Activated CD4-positive, alpha-beta T cell treated with anti-CD3 and anti-CD28 coated beads for 1 hour (primary cell): ENCODE results near the gene AGXT2.

Experiments
- DNase-seq: peaks from one replicate; pipeline ENCODE4 v3.0.0-alpha.2; 2020

AGXT2 gene

GRCh38 chr5:34957857-34958690 lies 89.7 kb downstream of the AGXT2 start:
- DNase-seq: no peak

GRCh38 chr5:34957321-34957720 lies 90.4 kb downstream of the AGXT2 start:
- no peak for DNase-seq
